Measurements from ENCODE around the gene CFAP54. TPM values are rescaled to one million over a fixed set of nuclear protein-coding genes. Genes with fewer than 3 reads are reported as not detected.

Gene CFAP54
- total RNA-seq, 1 donor from 2014 or later: 8.9 TPM

- H3K4me3 Mint-ChIP-seq: no peak overlapping the region
- TF ChIP-seq, protein P1, sequence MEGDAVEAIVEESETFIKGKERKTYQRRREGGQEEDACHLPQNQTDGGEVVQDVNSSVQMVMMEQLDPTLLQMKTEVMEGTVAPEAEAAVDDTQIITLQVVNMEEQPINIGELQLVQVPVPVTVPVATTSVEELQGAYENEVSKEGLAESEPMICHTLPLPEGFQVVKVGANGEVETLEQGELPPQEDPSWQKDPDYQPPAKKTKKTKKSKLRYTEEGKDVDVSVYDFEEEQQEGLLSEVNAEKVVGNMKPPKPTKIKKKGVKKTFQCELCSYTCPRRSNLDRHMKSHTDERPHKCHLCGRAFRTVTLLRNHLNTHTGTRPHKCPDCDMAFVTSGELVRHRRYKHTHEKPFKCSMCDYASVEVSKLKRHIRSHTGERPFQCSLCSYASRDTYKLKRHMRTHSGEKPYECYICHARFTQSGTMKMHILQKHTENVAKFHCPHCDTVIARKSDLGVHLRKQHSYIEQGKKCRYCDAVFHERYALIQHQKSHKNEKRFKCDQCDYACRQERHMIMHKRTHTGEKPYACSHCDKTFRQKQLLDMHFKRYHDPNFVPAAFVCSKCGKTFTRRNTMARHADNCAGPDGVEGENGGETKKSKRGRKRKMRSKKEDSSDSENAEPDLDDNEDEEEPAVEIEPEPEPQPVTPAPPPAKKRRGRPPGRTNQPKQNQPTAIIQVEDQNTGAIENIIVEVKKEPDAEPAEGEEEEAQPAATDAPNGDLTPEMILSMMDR (conservative IDR thresholded peaks at IDR 0.05): no peak
- no peak for DNase-seq (ENCODE audit: extremely low spot score, unreplicated experiment)
- H3K4me1 Mint-ChIP-seq (ENCODE audit: unreplicated experiment): no peaks in the 10 kb centered on the region
- H3K36me3 Mint-ChIP-seq: peaks cover 4% of the 10 kb centered on the region
- H3K9me3 Mint-ChIP-seq: peaks cover 5% of the 10 kb centered on the region
- no peak overlapping the region for H3K27ac Mint-ChIP-seq
- peaks cover 3% of the 10 kb centered on the region for H3K27me3 Mint-ChIP-seq
Measured at GRCh38 chr12:96751626-96752025, 262.2 kb downstream of the CFAP54 start.

DNA sequence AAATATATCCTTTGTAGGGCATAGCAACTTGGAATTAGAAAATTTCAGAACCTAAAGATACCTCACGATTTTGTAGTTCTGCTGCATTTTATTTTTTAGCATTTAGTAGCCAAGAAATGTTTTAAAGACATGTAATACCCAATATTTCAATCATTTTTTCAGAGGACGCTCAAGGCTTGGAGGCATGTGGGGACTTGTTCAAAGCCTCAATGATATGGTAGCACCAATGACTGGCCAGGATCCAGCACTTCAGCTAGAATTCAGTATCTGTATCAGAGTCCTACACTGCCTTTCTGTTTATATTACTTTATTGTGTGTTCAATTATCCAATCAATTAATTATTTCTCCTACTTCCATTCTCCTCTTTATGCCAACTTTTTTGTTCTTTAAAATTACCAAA is 262.8 kb downstream of the CFAP54 start:
- DNase-seq (ENCODE audit: extremely low spot score, unreplicated experiment): no peak
- Mint-ChIP-seq H3K4me1 (ENCODE audit: unreplicated experiment) (no peaks in the 10 kb centered on the region), H3K27ac (no peak overlapping the region), H3K9me3 (peaks cover 5% of the 10 kb centered on the region), H3K4me3 (no peak overlapping the region), H3K27me3 (peaks cover 3% of the 10 kb centered on the region), H3K36me3 (peaks cover 4% of the 10 kb centered on the region)
- TF ChIP-seq, protein P1 (conservative IDR thresholded peaks at IDR 0.05): no peak

- TF ChIP-seq, protein P1 (conservative IDR thresholded peaks at IDR 0.05): no peak
- peaks cover 14% of the 10 kb centered on the region for H3K4me1 Mint-ChIP-seq (ENCODE audit: unreplicated experiment)
- no peak for DNase-seq (ENCODE audit: extremely low spot score, unreplicated experiment)
- no peaks in the 10 kb centered on the region for H3K27me3 Mint-ChIP-seq
- no peak overlapping the region for H3K27ac Mint-ChIP-seq
- H3K9me3 Mint-ChIP-seq: no peaks in the 10 kb centered on the region
- H3K36me3 Mint-ChIP-seq: no peaks in the 10 kb centered on the region
- H3K4me3 Mint-ChIP-seq: no peak overlapping the region
Measured at GRCh38 chr12:96766232-96766631, 276.9 kb downstream of the CFAP54 start.

DNA sequence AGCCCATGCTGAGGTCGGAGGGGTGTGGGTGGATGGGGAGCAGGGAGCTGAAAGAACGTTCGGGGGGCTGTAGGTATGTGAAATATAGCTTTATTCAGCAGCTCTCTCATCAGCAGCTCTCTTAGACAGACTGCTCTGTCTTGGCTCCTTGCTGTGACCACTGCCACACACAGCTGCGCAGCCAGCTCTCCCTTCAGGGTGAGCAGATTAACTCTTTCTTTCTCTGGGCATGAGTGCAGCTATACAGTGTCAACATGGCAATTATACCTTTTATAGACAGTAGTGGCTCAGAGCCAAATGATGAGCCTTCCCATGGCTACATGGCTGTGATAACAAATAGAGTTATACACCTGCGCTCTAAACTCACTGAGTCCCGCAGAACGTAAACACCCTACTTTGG is 280.0 kb downstream of the CFAP54 start:
- no peaks in the 10 kb centered on the region for H3K27me3 Mint-ChIP-seq
- no peak overlapping the region for H3K4me3 Mint-ChIP-seq
- H3K9me3 Mint-ChIP-seq: no peaks in the 10 kb centered on the region
- TF ChIP-seq, protein P1 (conservative IDR thresholded peaks at IDR 0.05): no peak
- no peak overlapping the region for H3K27ac Mint-ChIP-seq
- DNase-seq (ENCODE audit: extremely low spot score, unreplicated experiment): no peak
- H3K4me1 Mint-ChIP-seq (ENCODE audit: unreplicated experiment): peaks cover 14% of the 10 kb centered on the region
- no peaks in the 10 kb centered on the region for H3K36me3 Mint-ChIP-seq

DNA sequence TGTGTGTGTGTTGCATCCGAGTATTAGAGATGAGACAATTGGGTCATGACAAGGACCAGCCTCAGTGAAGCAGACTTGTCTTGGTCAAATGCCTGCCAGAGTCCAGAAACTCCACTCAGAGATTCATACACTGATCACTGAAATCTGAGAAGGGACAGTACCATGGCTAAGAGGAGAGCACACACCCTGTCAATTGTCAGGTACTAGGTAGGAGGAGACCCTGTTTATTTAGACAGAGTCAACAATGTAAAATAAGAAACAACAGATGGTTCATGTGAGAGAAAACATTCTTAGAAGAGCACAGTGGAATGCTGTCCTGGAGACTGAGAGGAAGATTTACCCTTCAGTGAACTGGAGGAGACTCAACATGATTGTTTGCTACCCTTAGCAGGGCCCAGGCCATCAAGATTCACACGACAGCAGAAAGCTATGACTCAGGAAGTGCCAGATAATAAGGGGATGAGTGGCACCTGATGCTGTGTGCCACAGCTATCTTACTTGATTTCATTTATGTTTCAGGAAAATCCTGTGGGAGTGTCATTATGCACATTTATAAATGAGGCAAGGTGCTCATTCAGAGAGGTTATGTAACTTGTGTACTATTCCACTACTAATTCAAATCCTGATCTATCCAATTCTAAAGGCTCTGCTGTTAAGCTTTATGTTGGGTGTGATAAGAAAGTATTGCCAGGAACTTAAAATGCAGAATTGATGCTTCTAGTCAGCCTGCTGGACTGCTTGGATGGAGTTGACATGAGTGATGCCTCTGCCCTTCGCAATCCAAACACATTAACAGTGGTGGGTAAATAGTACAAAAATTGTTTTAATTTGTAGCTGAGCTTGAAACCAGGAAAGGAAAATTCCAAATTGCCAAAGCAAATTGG is 281.1 kb downstream of the CFAP54 start:
- H3K36me3 Mint-ChIP-seq: no peaks in the 10 kb centered on the region
- H3K4me3 Mint-ChIP-seq: no peak overlapping the region
- H3K27me3 Mint-ChIP-seq: no peaks in the 10 kb centered on the region
- DNase-seq (ENCODE audit: extremely low spot score, unreplicated experiment): no peak
- H3K27ac Mint-ChIP-seq: no peak overlapping the region
- TF ChIP-seq, protein P1 (conservative IDR thresholded peaks at IDR 0.05): no peak
- peaks cover 14% of the 10 kb centered on the region for H3K4me1 Mint-ChIP-seq (ENCODE audit: unreplicated experiment)
- H3K9me3 Mint-ChIP-seq: no peaks in the 10 kb centered on the region
